CD4-positive, alpha-beta T cell (primary cell): Measurements from ENCODE around the gene RABEP2. TPM values are rescaled to one million over a fixed set of nuclear protein-coding genes. Genes with fewer than 3 reads are reported as not detected.
"Not testable (repeated sequence)": the region's sequence is repeated elsewhere in the genome, so short reads cannot be mapped to it uniquely, and the experiment has no call there.

ENCODE experiments used
- ATAC-seq: fragments of 200-7000 bp; cut with Tn5 transposase; one replicate; pipeline ENCODE4 v1.10.0; 2022; ENCODE audit warnings: mild to moderate bottlenecking; ENCODE audit not compliant: poor library complexity
- CTCF ChIA-PET: fragments of 350-600 bp; sonication (Branson Sonifier 250); formaldehyde crosslinking; loops from one replicate; lab custom pipeline; 2021; ENCODE audit warnings: antibody characterized with exemption, inconsistent platforms; lab: Charles Lee
- POLR2A ChIA-PET: fragments of 350-600 bp; sonication (Branson Sonifier 250); formaldehyde crosslinking; loops from one replicate; lab custom pipeline; 2021; ENCODE audit warnings: antibody characterized with exemption, inconsistent platforms; lab: Charles Lee
- DNase-seq, 14 experiments: peaks; one replicate each; pipeline ENCODE4 v3.0.0-alpha.2; 2013 to 2020; ENCODE audit warnings: mixed read lengths in 2 of 14
- H3K27ac ChIP-seq, 2 donors: one replicate each; pipeline versions ENCODE4 v1.5.1 to v1.7.0; 2013; ENCODE audit warnings: low read length in 2 of 2, low read depth in 1 of 2, mild to moderate bottlenecking in 1 of 2
- H3K27me3 ChIP-seq, 2 experiments: 1 replicate in 1 of 2; 2 replicates in 1 of 2; pipeline versions ENCODE4 v1.6.1 to v1.7.0; 2013; ENCODE audit warnings: low read length in 2 of 2, control low read depth in 1 of 2, mild to moderate bottlenecking in 1 of 2, moderate library complexity in 1 of 2; ENCODE audit not compliant: insufficient read depth in 2 of 2, control insufficient read depth in 1 of 2
- H3K36me3 ChIP-seq: one replicate; pipeline ENCODE4 v1.6.1; 2013; ENCODE audit warnings: low read length, control low read depth; ENCODE audit not compliant: insufficient read depth
- H3K4me1 ChIP-seq: one replicate; pipeline ENCODE4 v1.6.1; 2013; ENCODE audit warnings: low read length, control low read depth; ENCODE audit not compliant: insufficient read depth
- H3K4me3 ChIP-seq: one replicate; pipeline ENCODE4 v1.5.1; 2013; ENCODE audit warnings: mild to moderate bottlenecking, low read length, moderate library complexity
- H3K9me3 ChIP-seq, 2 experiments: 1 replicate in 1 of 2; 2 replicates in 1 of 2; pipeline versions ENCODE4 v1.6.1 to v1.7.0; 2013; ENCODE audit warnings: low read length in 2 of 2, mild to moderate bottlenecking in 2 of 2, control low read depth in 1 of 2, moderate library complexity in 1 of 2; ENCODE audit not compliant: control insufficient read depth in 1 of 2, insufficient read depth in 1 of 2
- H3K27ac Mint-ChIP-seq: one replicate; pipeline ENCODE4 v1.8.0; 2020; ENCODE audit warnings: mixed read lengths
- H3K27me3 Mint-ChIP-seq: one replicate; pipeline ENCODE4 v1.8.0; 2021; ENCODE audit warnings: mixed read lengths
- H3K36me3 Mint-ChIP-seq: one replicate; pipeline ENCODE4 v1.8.0; 2021; ENCODE audit warnings: low read depth, mixed read lengths
- H3K4me1 Mint-ChIP-seq: one replicate; pipeline ENCODE4 v1.8.0; 2021; ENCODE audit warnings: low read depth, mixed read lengths
- H3K4me3 Mint-ChIP-seq: one replicate; pipeline ENCODE4 v1.8.0; 2020; ENCODE audit warnings: mild to moderate bottlenecking, mixed read lengths
- H3K9me3 Mint-ChIP-seq: one replicate; pipeline ENCODE4 v1.8.0; 2020; ENCODE audit warnings: mixed read lengths
- intact Hi-C, 2 experiments: fragments of 100-400 bp; cut with DNase I in 1 of 2; cut with micrococcal nuclease in 1 of 2; formaldehyde crosslinking; loops; one replicate each; pipeline versions ENCODE4 v1.15.1 to v1.9.0; 2023 to 2025; cut with DNase I, micrococcal nuclease
- total RNA-seq, 174 experiments: library from RNA in 2 of 174; stranded (reverse) in 2 of 174; gene quantifications; one replicate each; pipeline ENCODE4 v1.2.3 and lab custom pipeline; 2021 to 2026
- TF ChIP-seq, protein P1 (sequence below): fragments of 200-600 bp; IDR thresholded peaks from one replicate; pipeline ENCODE4 v1.8.0; 2022; ENCODE audit warnings: antibody characterized with exemption, mild to moderate bottlenecking

The RABEP2 gene
- total RNA-seq, 2 experiments from 2014 or later, result 23.3 to 23.4 TPM

DNA sequence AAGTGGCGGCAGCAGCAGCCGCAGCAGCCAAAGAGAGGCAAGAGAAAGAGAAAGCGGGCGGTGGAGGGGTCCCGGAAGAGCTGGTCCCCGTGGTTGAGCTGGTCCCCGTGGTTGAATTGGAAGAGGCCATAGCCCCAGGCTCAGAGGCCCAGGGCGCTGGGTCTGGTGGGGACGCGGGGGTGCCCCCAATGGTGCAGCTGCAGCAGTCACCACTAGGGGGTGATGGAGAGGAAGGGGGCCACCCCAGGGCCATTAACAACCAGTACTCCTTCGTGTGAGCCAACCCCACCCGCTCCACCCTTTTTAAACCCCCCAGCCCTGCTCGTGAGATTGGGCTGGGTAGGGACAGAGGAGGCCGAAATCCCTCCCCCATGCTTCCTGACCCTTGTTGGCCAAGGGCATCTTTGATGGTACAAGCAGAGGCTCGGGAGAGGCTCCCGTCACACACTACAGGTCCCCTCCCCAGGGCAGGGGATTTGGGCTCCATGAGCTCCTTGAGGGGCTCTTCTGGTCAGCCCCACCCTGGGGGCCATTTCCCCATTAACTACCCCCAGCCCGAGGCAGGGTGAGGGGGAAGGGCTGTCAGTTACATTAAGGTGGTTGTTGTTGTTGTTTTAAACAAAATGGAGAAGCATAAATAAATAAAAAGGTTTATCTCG, 51.4 kb downstream of the RABEP2 start:
- ChIA-PET POLR2A (interaction anchor here (0.9 kb wide), 2 partner anchors 11 to 71 kb away, joined by 3 to 5 read pairs; no protein-coding TSS in a partner anchor), CTCF (interaction anchor here (0.6 to 2.8 kb wide), 5 partner anchors 12 to 295 kb away, joined by 3 to 9 read pairs (median 3); partner anchors contain the start of gene TUFM)
- H3K27me3 Mint-ChIP-seq, result no peaks in the 10 kb centered on the region
- TF ChIP-seq, protein P1, sequence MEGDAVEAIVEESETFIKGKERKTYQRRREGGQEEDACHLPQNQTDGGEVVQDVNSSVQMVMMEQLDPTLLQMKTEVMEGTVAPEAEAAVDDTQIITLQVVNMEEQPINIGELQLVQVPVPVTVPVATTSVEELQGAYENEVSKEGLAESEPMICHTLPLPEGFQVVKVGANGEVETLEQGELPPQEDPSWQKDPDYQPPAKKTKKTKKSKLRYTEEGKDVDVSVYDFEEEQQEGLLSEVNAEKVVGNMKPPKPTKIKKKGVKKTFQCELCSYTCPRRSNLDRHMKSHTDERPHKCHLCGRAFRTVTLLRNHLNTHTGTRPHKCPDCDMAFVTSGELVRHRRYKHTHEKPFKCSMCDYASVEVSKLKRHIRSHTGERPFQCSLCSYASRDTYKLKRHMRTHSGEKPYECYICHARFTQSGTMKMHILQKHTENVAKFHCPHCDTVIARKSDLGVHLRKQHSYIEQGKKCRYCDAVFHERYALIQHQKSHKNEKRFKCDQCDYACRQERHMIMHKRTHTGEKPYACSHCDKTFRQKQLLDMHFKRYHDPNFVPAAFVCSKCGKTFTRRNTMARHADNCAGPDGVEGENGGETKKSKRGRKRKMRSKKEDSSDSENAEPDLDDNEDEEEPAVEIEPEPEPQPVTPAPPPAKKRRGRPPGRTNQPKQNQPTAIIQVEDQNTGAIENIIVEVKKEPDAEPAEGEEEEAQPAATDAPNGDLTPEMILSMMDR, result peak; percentile 55
- peak; percentile 97 for ATAC-seq
- Histone ChIP-seq H3K4me1 (peaks cover 2% of the 10 kb centered on the region), H3K4me3 (no peak overlapping the region), H3K9me3 (no peaks in the 10 kb centered on the region), H3K27ac (no peak overlapping the region), H3K36me3 (peaks cover 51% of the 10 kb centered on the region), H3K27me3 (no peaks in the 10 kb centered on the region)
- no peaks in the 10 kb centered on the region for H3K9me3 Mint-ChIP-seq
- H3K27ac Mint-ChIP-seq, result no peak overlapping the region
- intact Hi-C loops, result loop anchor here (1.0 kb wide), 2 partner anchors 70 to 72 kb away; no protein-coding TSS in a partner anchor
- H3K4me1 Mint-ChIP-seq, result no peaks in the 10 kb centered on the region
- peak; percentile 27 to 76 (median 54) for DNase-seq
- no peak overlapping the region for H3K4me3 Mint-ChIP-seq
- peaks cover 40% of the 10 kb centered on the region for H3K36me3 Mint-ChIP-seq

DNA sequence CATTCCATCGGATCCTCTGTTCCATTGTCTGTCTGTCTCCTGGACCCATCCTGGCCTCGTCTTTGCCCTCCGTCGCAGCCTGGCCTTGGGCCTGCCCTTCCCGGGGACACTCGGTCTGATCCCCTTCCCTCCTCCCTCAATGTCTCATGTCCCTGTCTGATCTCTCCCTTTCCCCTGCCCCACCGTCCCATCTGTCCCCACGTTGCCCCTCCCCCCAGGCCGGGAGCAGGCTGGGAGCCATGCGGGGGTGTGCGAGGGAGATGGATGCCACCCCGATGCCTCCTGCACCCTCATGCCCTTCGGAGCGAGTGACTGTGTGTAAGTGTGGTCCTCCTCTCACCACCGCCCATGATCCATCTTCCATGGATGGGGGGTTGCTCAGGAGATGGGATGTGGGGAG, 52.1 kb downstream of the RABEP2 start:
- Histone ChIP-seq H3K27ac (no peak overlapping the region), H3K4me1 (no peaks in the 10 kb centered on the region), H3K9me3 (no peaks in the 10 kb centered on the region), H3K27me3 (no peaks in the 10 kb centered on the region), H3K4me3 (no peak overlapping the region), H3K36me3 (peaks cover 54% of the 10 kb centered on the region)
- Mint-ChIP-seq H3K9me3 (no peaks in the 10 kb centered on the region), H3K27me3 (no peaks in the 10 kb centered on the region), H3K4me3 (no peak overlapping the region), H3K4me1 (no peaks in the 10 kb centered on the region), H3K36me3 (peaks cover 42% of the 10 kb centered on the region), H3K27ac (no peak overlapping the region)
- DNase-seq (no peak), ATAC-seq (no peak)
- intact Hi-C loops, result loop anchor here (1.0 kb wide), 2 partner anchors 70 to 72 kb away; no protein-coding TSS in a partner anchor
- ChIA-PET POLR2A (interaction anchor here (0.9 kb wide), 1 partner anchor 72 kb away, joined by 3 read pairs; no protein-coding TSS in a partner anchor), CTCF (interaction anchor here (0.6 to 2.8 kb wide), 5 partner anchors 11 to 294 kb away, joined by 3 to 9 read pairs (median 3); partner anchors contain the start of gene TUFM)
- TF ChIP-seq, protein P1, result no peak

DNA sequence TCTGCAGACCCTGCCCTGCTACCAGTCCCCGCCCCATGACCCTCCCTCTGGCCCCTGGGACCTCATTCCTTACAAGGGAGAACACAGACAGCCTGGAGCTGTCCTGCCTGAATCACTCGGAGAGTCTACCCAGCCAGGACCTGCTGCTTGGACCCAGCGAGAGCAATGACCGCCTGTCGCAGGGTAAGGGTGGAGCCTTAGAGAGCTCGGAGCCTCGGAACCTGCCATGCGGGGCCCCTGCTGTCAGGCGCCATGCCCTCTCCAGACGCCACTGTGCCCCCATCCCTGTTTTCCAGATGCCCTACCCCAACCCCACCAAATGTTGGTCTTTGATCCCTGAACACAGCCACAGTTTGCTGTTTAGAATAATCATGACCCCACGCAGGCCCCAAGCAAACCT, 55.8 kb downstream of the RABEP2 start:
- peaks cover 64% of the 10 kb centered on the region for H3K36me3 Mint-ChIP-seq
- Histone ChIP-seq H3K27me3 (no peaks in the 10 kb centered on the region), H3K4me1 (peaks cover 5% of the 10 kb centered on the region), H3K9me3 (no peaks in the 10 kb centered on the region), H3K4me3 (no peak overlapping the region), H3K36me3 (peaks cover 68% of the 10 kb centered on the region), H3K27ac (no peak overlapping the region)
- H3K4me3 Mint-ChIP-seq, result no peak overlapping the region
- intact Hi-C loops, result no loop called here
- CTCF ChIA-PET, result no interaction called here
- no peaks in the 10 kb centered on the region for H3K9me3 Mint-ChIP-seq
- ATAC-seq, result no peak
- POLR2A ChIA-PET, result no interaction called here
- no peaks in the 10 kb centered on the region for H3K27me3 Mint-ChIP-seq
- no peak for DNase-seq
- peaks cover 14% of the 10 kb centered on the region for H3K4me1 Mint-ChIP-seq
- H3K27ac Mint-ChIP-seq, result no peak overlapping the region
- TF ChIP-seq, protein P1, result no peak

DNA sequence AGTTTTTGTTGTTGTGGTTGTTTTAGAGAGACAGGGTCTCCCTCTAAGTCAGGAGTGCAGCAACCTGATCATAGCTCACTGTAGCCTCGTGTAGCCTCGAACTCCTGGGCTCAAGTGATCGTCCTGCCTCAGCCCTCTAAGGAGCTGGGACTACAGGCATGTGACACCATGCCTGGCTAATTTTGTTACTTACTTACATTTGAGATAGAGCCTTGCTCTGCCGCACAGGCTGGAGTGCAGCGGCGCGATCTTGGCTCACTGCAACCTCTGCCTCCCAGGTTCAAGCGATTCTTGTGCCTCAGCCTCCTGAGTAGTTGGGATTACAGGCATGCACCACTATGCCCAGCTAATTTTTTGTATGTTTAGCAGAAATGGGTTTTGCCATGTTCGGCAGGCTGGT, 57.4 kb downstream of the RABEP2 start:
- not testable (repeated sequence) for H3K4me3 Mint-ChIP-seq

More for the DNA sequence above, 57.4 kb downstream of the RABEP2 start:
- H3K9me3 Mint-ChIP-seq, ATAC-seq, H3K27ac Mint-ChIP-seq, H3K9me3 ChIP-seq, DNase-seq, CTCF ChIA-PET, intact Hi-C loops, H3K27ac ChIP-seq, H3K4me3 ChIP-seq, H3K27me3 ChIP-seq, H3K27me3 Mint-ChIP-seq, POLR2A ChIA-PET: not testable (repeated sequence)
- H3K36me3 Mint-ChIP-seq, result peaks cover 66% of the 10 kb centered on the region
- Histone ChIP-seq H3K36me3 (peaks cover 54% of the 10 kb centered on the region), H3K4me1 (peaks cover 13% of the 10 kb centered on the region)
- peaks cover 26% of the 10 kb centered on the region for H3K4me1 Mint-ChIP-seq
